ENCODE measurements around the gene INPP5J. TPM values are rescaled to one million over a fixed set of nuclear protein-coding genes. Genes with fewer than 3 reads are reported as not detected.
"Not testable (repeated sequence)": the region's sequence is repeated elsewhere in the genome, so short reads cannot be mapped to it uniquely, and the experiment has no call there.

Gene INPP5J
- total and polyA plus RNA-seq, 10 donors = 0.14 to 0.87 (median 0.43) TPM; not detected in 2

- no peak for TF ChIP-seq POLR2A (IDR thresholded peaks at IDR 0.05)
- peak; percentile 86 to 89 (median 87) for TF ChIP-seq POLR2AphosphoS5 (IDR thresholded peaks at IDR 0.05)
- TF ChIP-seq CTCF (IDR thresholded peaks at IDR 0.05 in 8 of 11, conservative IDR thresholded peaks at IDR 0.05 in 3 of 11) = peak; percentile 83 to 96 (median 89)
- Histone ChIP-seq H3K36me3 (peaks cover 0 to 28% (median 0%) of the 10 kb centered on the region in 6 donors), H3K27me3 (replicated peaks in 1 of 7) (no peaks in the 10 kb centered on the region), H3K4me1 (peaks cover 5 to 37% (median 28%) of the 10 kb centered on the region in 6 donors), H3K4me3 (peak within 1 kb of the TSS; percentile 36 to 78 (median 57)), H3K27ac (peak within 1 kb of the TSS; percentile 76 to 89 (median 85)), H3K9me3 (peaks cover 0 to under 1% (median 0%) of the 10 kb centered on the region in 8 donors)
- WGBS, 5 donors = 3 to 7% (median 4%) methylated on average over 40 to 67 of the region's 67 CpGs
- intact Hi-C loops (cut with DNase I; ENCODE audit: low total_unique reads) = no loop called here
- DNase-seq = peak; percentile 97
Observed at GRCh38 chr22:31107178-31107893, 15.4 kb upstream of the INPP5J start, which contains the start of gene SELENOM. Gene SELENOM, minus strand, starts transcription at chr22:31107568. Its CDS starts 63 bp downstream, at chr22:31107505.

GRCh38 chr22:31107894-31108218 is 14.9 kb upstream of the INPP5J start:
- peak overlapping the region; percentile 5 to 89 (median 85) for H3K27ac ChIP-seq
- H3K4me1 ChIP-seq = peaks cover 5 to 37% (median 28%) of the 10 kb centered on the region in 6 donors
- WGBS, 5 donors = 1 to 3% (median 2%) methylated on average over 5 of the region's 5 CpGs
- peak in 2 of 11 experiments; percentile 4 to 7 for TF ChIP-seq CTCF (IDR thresholded peaks at IDR 0.05 in 8 of 11, conservative IDR thresholded peaks at IDR 0.05 in 3 of 11)
- no peak for TF ChIP-seq POLR2A (IDR thresholded peaks at IDR 0.05)
- no peak for DNase-seq
- H3K4me3 ChIP-seq = peak overlapping the region; percentile 36 to 78 (median 57)
- no peaks in the 10 kb centered on the region for H3K27me3 ChIP-seq (replicated peaks in 1 of 7)
- intact Hi-C loops (cut with DNase I; ENCODE audit: low total_unique reads) = no loop called here
- H3K9me3 ChIP-seq = peaks cover 0 to 6% (median 0%) of the 10 kb centered on the region in 8 donors
- peaks cover 0 to 23% (median 0%) of the 10 kb centered on the region in 6 donors for H3K36me3 ChIP-seq

- H3K9me3 ChIP-seq; DNase-seq; H3K36me3 ChIP-seq; H3K27me3 ChIP-seq (replicated peaks in 1 of 7); intact Hi-C loops (cut with DNase I; ENCODE audit: low total_unique reads); H3K4me1 ChIP-seq; H3K27ac ChIP-seq; H3K4me3 ChIP-seq: not testable (repeated sequence)
- WGBS, 5 donors = 85 to 96% (median 90%) methylated on average over 7 of the region's 7 CpGs
Observed at GRCh38 chr22:31112547-31113091, 10.1 kb upstream of the INPP5J start.

- no peaks in the 10 kb centered on the region for H3K27me3 ChIP-seq (replicated peaks in 1 of 7)
- H3K27ac ChIP-seq = no peak overlapping the region
- DNase-seq = no peak
- 90 to 96% (median 94%) methylated on average over 2 to 3 of the region's 3 CpGs for WGBS, 5 donors
- H3K36me3 ChIP-seq = no peaks in the 10 kb centered on the region
- H3K4me3 ChIP-seq = no peak overlapping the region
- intact Hi-C loops (cut with DNase I; ENCODE audit: low total_unique reads) = no loop called here
- peaks cover 0 to 15% (median 0%) of the 10 kb centered on the region in 6 donors for H3K4me1 ChIP-seq
- TF ChIP-seq POLR2A (IDR thresholded peaks at IDR 0.05) (no peak), POLR2AphosphoS5 (IDR thresholded peaks at IDR 0.05) (no peak), CTCF (IDR thresholded peaks at IDR 0.05 in 8 of 11, conservative IDR thresholded peaks at IDR 0.05 in 3 of 11) (no peak)
- no peaks in the 10 kb centered on the region for H3K9me3 ChIP-seq
Observed at GRCh38 chr22:31118046-31118820, 4.5 kb upstream of the INPP5J start.

Measured in spleen (tissue), 11 donors.